ELR (cell line): ENCODE data around the gene DMBX1.
A peak's percentile ranks its signal among the peaks of the same experiment; 100 is the strongest.

ENCODE experiments used
- DNase-seq: peaks from one replicate; pipeline ENCODE4 v3.0.0-alpha.2; 2015; ENCODE audit warnings: low read depth

DMBX1 gene

DNA sequence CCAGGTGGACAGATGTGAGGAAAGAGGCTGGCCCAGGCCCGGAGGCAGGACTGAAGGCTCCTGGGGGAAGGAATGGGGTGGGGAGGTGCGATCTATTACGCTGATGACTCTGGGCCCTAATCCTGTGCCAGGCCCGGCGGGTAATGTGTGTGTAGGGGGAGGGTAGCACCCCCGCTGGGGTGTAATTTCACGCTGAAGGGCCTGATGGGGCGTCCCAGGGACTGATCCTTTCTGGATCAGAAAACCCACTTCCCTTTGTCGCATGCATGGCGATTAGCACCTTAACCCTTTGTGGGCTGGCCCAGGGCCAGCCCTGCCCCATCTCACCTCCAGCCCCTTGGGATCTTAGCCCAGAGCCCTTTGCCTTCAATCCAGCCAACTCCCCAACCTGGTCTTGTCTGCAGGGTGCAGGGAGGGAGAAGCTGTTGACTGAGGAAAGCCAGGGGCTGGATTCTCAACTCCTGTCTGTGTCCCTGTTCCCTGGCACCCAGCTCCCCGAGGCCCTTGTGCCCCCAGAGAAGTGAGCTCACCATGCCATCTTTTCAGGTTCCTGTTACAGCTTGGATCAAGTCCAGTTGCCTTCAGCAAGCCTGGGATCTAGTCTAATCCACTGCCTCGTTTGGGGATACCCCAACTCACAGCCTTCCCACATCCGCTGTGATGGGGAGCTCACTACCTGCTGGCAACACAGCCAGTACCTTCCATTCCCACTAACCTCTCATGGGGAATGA, 35.8 kb downstream of the DMBX1 start:
- no peak for DNase-seq

- DNase-seq, result no peak
Observed at GRCh38 chr1:46526013-46526690, 36.5 kb downstream of the DMBX1 start.

DNA sequence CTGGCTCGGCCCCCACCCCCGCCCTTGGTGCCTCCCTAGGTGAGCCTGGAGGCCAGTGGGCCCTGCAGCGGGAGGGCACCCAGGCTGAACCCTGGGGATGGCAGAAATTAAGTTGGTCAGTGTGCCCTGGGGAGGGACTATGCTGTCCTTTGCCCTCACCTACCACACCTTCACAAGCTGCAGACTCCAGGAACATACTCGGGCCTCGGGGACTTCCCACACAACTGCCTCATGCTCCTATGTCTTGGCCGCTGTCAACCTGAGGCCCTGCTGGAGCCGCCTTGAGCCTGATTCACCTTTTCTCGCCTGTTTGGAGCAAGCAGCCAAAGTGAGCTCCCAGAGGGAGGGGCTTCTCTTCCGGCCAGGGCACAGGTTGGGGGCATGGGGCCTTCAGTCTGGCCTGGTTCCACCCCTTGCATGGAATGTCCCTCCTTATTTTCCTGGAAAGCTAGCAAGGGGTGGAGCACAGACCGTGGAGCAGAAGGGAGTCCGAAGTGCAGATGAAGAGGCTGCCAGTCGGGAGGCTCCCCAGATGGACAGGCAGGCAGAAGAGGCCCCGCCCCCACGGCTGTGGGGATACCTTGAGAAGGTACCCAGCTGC, 37.2 kb downstream of the DMBX1 start:
- no peak for DNase-seq

GRCh38 chr1:46527474-46528296, 38.0 kb downstream of the DMBX1 start:
- peak; percentile 80 for DNase-seq

DNA sequence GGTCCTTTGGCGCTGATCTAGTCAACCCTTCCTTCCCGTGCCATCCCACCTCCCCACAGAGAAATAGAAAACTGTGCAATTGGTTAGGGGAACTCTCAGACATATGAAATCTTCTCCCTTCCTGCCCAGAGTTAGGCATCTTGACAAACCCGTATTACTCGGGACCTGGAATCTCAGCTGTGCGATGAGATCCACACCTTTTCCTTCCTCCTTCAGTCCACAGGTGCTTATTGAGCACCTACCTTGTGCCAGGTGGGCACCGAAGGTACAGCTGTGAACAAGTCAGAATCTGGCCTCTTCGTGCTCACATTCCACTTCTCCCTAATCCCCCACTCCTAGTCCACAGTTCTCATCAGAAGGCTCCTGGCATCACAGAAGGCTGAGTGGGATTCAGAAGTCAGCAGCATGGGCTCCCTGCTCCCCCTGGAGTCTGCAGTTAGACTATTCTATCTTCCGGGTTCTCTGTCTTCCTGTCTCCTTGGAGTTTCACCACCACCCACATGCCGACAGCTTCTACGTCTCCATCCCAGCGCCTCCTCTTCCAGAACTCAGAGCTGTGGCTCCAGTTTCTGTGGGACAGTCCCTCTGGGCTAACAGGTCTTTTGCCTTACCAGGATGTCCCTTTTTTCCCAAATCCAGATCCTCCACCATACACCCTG, 38.8 kb downstream of the DMBX1 start:
- DNase-seq, result peak; percentile 49

- no peak for DNase-seq
Observed at GRCh38 chr1:46529031-46529630, 39.5 kb downstream of the DMBX1 start.

- DNase-seq, result no peak
Observed at GRCh38 chr1:46530311-46530710, 40.7 kb downstream of the DMBX1 start.

DNA sequence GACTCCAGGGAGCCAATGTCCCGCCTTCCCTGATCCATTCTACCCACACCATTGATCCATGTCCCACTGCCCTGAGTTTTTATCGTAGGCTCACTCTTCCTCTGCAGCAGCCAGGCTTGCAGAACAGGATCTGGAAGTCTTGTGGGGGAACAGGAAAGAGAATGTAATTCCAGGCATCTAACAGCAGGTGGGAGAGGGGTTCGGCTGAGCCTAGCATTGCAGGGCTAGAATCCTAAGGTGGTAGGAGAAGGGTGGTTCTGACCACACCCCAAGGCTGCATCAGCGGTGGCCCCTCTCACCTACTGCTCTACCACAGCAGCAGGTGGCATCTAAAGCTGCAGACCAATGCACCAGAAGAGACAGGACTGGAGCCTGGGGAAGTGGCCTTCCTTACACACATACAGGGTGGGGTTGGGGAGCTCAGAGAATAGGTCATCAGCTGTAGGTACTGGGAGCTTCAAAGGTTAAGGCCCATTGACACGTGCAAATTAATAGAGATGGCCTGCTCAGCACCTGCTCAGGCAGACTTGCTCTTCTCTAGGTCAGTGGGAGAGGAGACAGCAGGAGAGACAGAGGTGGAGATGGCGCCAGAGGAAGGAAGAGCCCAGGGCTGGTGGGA, 41.3 kb downstream of the DMBX1 start:
- peak; percentile 49 for DNase-seq

DNA sequence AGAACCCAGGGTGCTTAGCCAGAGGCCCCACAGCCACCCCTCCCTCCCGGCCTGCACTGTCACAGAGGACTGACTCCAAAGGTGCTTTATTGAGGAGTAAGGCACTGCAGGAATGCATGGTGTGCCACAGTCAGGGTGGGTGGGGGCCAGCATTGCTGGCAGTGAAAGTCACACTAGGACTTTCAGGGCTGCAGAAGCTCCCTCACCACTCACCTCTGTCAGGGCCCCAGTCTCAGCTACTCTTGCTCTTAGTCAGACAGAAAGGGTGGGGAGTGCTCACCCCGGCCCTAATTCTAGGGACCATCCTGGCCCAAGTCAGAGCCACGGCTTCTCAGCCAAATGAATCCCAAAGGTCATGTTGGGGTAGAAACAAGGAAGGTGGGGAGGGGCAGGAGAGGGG, 42.5 kb downstream of the DMBX1 start:
- no peak for DNase-seq

DNA sequence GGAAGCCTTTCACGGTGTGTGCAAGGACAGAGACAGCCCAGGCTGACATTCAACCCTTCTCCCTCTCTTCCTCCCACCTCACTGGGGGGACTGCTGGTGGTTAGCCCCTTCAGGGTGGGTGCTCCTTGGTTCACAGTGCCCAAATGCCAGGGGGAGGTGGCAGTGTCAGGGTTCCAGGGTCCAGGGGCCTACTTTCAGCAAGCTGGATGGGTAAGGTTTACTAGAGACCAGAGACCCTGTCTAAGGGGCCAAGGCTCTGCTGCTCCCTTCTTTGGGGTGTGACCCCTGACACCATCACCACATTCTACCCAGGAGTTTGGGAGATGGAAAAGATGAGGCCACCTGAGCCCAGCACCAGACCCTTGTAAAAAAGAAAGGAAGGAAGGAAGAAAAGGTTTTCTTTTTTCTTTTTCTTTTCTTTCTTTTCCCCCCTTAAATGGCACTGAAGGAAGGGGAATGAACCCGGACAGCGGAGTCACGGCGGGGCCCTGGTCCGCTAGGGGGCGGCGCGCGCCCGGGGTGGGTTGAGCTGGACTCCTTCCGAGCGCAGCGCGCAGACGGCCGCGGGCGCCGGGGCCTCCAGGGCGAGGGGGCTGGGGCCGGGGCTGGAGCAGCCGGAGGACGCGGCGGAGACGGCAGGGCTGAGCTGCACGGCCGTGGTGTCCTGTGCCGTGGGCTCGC, 43.0 kb downstream of the DMBX1 start:
- peak; percentile 69 for DNase-seq

GRCh38 chr1:46533179-46533864, 43.7 kb downstream of the DMBX1 start:
- DNase-seq, result peak; percentile 41

- peak; percentile 56 for DNase-seq
Observed at GRCh38 chr1:46535063-46535462, 45.4 kb downstream of the DMBX1 start.

DNA sequence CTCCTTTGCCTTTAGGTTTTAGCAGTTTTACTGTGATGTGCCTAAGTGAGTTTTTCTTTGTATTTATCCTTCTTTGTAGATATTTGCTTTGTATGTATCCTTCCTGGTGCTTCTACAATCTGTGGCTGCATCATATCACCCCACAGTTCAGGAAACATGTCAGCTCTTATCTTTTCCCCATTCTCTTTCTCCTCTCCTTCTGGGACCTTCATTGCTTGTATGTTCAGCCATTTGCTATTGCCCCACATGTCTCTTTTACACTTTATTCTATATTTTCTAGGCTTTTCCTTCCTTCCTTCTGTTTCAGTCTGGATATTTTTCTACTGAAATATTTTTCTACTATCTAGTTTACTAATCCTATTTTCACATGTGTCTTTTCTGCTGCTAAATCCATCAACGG, 46.9 kb downstream of the DMBX1 start:
- DNase-seq, result no peak

DNA sequence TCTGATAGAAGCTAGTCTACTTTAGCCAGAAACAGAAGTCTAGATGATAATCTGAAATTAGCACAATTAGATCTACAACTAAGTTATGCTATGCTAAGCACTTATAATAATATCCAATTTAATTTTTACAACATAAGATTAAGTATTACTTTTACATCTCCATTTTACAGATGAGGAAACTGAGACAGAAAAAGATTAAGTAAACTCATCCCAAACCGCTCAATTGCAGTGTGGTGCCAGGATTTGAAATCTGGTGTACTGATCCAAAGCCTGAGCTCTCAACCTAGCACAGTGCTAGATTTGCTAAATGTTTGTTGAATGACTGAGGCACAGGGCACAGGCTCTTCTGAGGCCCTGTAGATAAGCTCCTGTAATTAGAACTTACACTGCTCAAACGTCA, 48.0 kb downstream of the DMBX1 start:
- DNase-seq, result no peak

GRCh38 chr1:46538147-46538546, 48.5 kb downstream of the DMBX1 start:
- no peak for DNase-seq
